ENCODE results near the gene HS6ST2. TPM values are rescaled to one million over a fixed set of nuclear protein-coding genes. Genes with fewer than 3 reads are reported as not detected.

Gene HS6ST2
- total and polyA plus RNA-seq, 4 donors, result under 0.01 to 1.4 (median 0.01) TPM; not detected in 1

- DNase-seq (ENCODE audit: low spot score), result no peak
- H3K27ac ChIP-seq (ENCODE audit: low read depth in 1 of 2, low read length in 2 of 2), result no peak overlapping the region
- H3K36me3 ChIP-seq (ENCODE audit: control insufficient read depth in 4 of 4, insufficient read depth in 3 of 4, low read depth in 1 of 4, low read length in 3 of 4), result no peaks in the 10 kb centered on the region
- peaks cover 0 to 6% (median 0%) of the 10 kb centered on the region in 4 donors for H3K27me3 ChIP-seq (ENCODE audit: control insufficient read depth in 4 of 4, insufficient read depth in 4 of 4, low read length in 3 of 4)
- H3K4me3 ChIP-seq (ENCODE audit: low read depth in 1 of 3, low read length in 3 of 3), result no peak overlapping the region
- WGBS, result 89% methylated on average over 10 of the region's 10 CpGs
- TF ChIP-seq ATF3 (IDR thresholded peaks at IDR 0.05), result no peak
- TF ChIP-seq CTCF (IDR thresholded peaks at IDR 0.05; ENCODE audit: low read depth, low read length, missing input control), result no peak
- TF ChIP-seq RXRA (IDR thresholded peaks at IDR 0.05), result no peak
- TF ChIP-seq GABPA (IDR thresholded peaks at IDR 0.05 in 1 of 2, conservative IDR thresholded peaks at IDR 0.05 in 1 of 2), result no peak
- TF ChIP-seq YY1 (IDR thresholded peaks at IDR 0.05), result no peak
- TF ChIP-seq TAF1 (conservative IDR thresholded peaks at IDR 0.05), result no peak
- no peak for TF ChIP-seq EGR1 (IDR thresholded peaks at IDR 0.05; ENCODE audit: low read depth in 2 of 2)
- TF ChIP-seq HNF4A (conservative IDR thresholded peaks at IDR 0.05), result no peak
- TF ChIP-seq FOXA2 (IDR thresholded peaks at IDR 0.05), result no peak
- TF ChIP-seq RAD21 (IDR thresholded peaks at IDR 0.05), result no peak
- no peak for TF ChIP-seq REST (IDR thresholded peaks at IDR 0.05)
- TF ChIP-seq FOXA1 (IDR thresholded peaks at IDR 0.05), result no peak
- no peak for TF ChIP-seq JUND (IDR thresholded peaks at IDR 0.05)
- TF ChIP-seq ZBTB33 (IDR thresholded peaks at IDR 0.05), result no peak
- no peak for TF ChIP-seq SP1 (IDR thresholded peaks at IDR 0.05)
- TF ChIP-seq MAX (IDR thresholded peaks at IDR 0.05), result no peak
- TF ChIP-seq NR2F2 (IDR thresholded peaks at IDR 0.05), result no peak
- no peaks in the 10 kb centered on the region for H3K9me3 ChIP-seq (ENCODE audit: control insufficient read depth in 4 of 4, low read length in 3 of 4)
- H3K4me1 ChIP-seq (ENCODE audit: control insufficient read depth in 4 of 4, insufficient read depth in 4 of 4, low read length in 3 of 4), result no peaks in the 10 kb centered on the region
- H3K9ac ChIP-seq (ENCODE audit: low read depth in 1 of 2, low read length in 2 of 2), result no peak overlapping the region
These were observed 228.2 kb downstream of the HS6ST2 start for GRCh38 chrX:132730266-132730665.
